Naive thymus-derived CD8-positive, alpha-beta T cell (primary cell): Measurements from ENCODE around the gene NKTR. TPM values are rescaled to one million over a fixed set of nuclear protein-coding genes. Genes with fewer than 3 reads are reported as not detected.

Experiments
- ATAC-seq, 2 donors: fragments of 150-1000 bp; cut with Tn5 transposase in 1 of 2; sonication (Bioruptor Pico), chemical (Tn5 transposase) in 1 of 2; 1 replicate in 1 of 2; 2 replicates in 1 of 2; pipeline ENCODE4 v1.10.0; 2021; ENCODE audit warnings: mild to moderate bottlenecking in 2 of 2, moderate library complexity in 2 of 2
- POLR2A ChIA-PET: fragments of 350-600 bp; sonication (Branson Sonifier 250); formaldehyde crosslinking; loops from one replicate; lab custom pipeline; 2021; ENCODE audit warnings: antibody characterized with exemption; lab: Charles Lee
- DNase-seq, 10 donors: peaks; one replicate each; pipeline versions ENCODE4 v3.0.0 to v3.0.0-alpha.2; 2020 to 2022
- H3K27ac Mint-ChIP-seq, 10 donors: one replicate each; pipeline ENCODE4 v1.8.0; 2020 to 2022; ENCODE audit warnings: mild to moderate bottlenecking in 10 of 10, mixed read lengths in 10 of 10, moderate library complexity in 4 of 10, inconsistent platforms in 1 of 10
- H3K27me3 Mint-ChIP-seq, 5 donors: one replicate each; pipeline ENCODE4 v1.8.0; 2021 to 2022; ENCODE audit warnings: mixed read lengths in 5 of 5
- H3K36me3 Mint-ChIP-seq, 3 donors: one replicate each; pipeline ENCODE4 v1.8.0; 2020 to 2022; ENCODE audit warnings: mixed read lengths in 3 of 3, mild to moderate bottlenecking in 2 of 3, inconsistent platforms in 1 of 3
- H3K4me1 Mint-ChIP-seq, 4 donors: one replicate each; pipeline ENCODE4 v1.8.0; 2021 to 2022; ENCODE audit warnings: mixed read lengths in 4 of 4
- H3K4me3 Mint-ChIP-seq, 10 donors: one replicate each; pipeline ENCODE4 v1.8.0; 2020 to 2022; ENCODE audit warnings: mild to moderate bottlenecking in 10 of 10, mixed read lengths in 10 of 10, moderate library complexity in 6 of 10, inconsistent platforms in 1 of 10
- H3K9me3 Mint-ChIP-seq, 9 donors: one replicate each; pipeline ENCODE4 v1.8.0; 2020 to 2022; ENCODE audit warnings: mixed read lengths in 9 of 9, mild to moderate bottlenecking in 3 of 9, inconsistent platforms in 1 of 9, moderate library complexity in 1 of 9
- polyA plus RNA-seq, 3 donors: library from polyadenylated mRNA; unstranded; fragments of 300-500 nt; fragmentation: Illumina TruSeq; gene quantifications; one replicate each; pipeline ENCODE4 v1.2.3, GENCODE V29; 2021
- total RNA-seq, 8 experiments: library from RNA in 2 of 8; stranded (reverse) in 2 of 8; gene quantifications; one replicate each; pipeline ENCODE4 v1.2.3 and lab custom pipeline; 2021 to 2026

Gene NKTR
- total and polyA plus RNA-seq, 5 experiments from 2014 or later = 9.5 to 254 (median 14.3) TPM

DNA sequence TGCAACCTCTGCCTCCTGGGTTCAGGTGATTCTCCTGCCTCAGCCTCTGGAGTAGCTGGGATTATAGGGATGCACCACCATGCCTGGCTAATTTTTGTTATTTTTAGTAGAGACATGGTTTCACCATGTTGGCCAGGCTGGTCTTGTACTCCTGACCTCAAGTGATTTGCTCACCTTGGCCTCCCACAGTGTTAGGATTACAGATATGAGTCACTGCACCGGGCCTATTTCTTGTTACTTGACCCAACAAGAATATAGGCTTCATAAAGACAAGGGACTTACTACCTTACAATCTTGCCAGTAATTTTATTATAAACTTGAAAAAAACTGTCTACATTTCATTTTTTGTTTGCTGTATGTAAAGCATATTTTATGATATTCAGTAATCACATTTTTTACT is 31.7 kb downstream of the NKTR start:
- peak overlapping the region in 4 of 10 donors; percentile 8 to 84 (median 47) for H3K27ac Mint-ChIP-seq
- H3K4me1 Mint-ChIP-seq = peaks cover 0 to 5% (median 2%) of the 10 kb centered on the region in 4 donors
- DNase-seq (no peak), ATAC-seq (no peak)
- no peaks in the 10 kb centered on the region for H3K27me3 Mint-ChIP-seq
- peaks cover 5 to 65% (median 25%) of the 10 kb centered on the region in 3 donors for H3K36me3 Mint-ChIP-seq
- POLR2A ChIA-PET = no interaction called here
- H3K9me3 Mint-ChIP-seq = no peaks in the 10 kb centered on the region
- no peak overlapping the region for H3K4me3 Mint-ChIP-seq

GRCh38 chr3:42633544-42633943 is 33.1 kb downstream of the NKTR start:
- peak overlapping the region in 4 of 10 donors; percentile 2 to 85 (median 26) for H3K27ac Mint-ChIP-seq
- ATAC-seq (no peak), DNase-seq (no peak)
- peaks cover 5 to 54% (median 25%) of the 10 kb centered on the region in 3 donors for H3K36me3 Mint-ChIP-seq
- no peaks in the 10 kb centered on the region for H3K27me3 Mint-ChIP-seq
- H3K9me3 Mint-ChIP-seq = no peaks in the 10 kb centered on the region
- POLR2A ChIA-PET = no interaction called here
- no peak overlapping the region for H3K4me3 Mint-ChIP-seq
- H3K4me1 Mint-ChIP-seq = peaks cover 0 to 5% (median 2%) of the 10 kb centered on the region in 4 donors

DNA sequence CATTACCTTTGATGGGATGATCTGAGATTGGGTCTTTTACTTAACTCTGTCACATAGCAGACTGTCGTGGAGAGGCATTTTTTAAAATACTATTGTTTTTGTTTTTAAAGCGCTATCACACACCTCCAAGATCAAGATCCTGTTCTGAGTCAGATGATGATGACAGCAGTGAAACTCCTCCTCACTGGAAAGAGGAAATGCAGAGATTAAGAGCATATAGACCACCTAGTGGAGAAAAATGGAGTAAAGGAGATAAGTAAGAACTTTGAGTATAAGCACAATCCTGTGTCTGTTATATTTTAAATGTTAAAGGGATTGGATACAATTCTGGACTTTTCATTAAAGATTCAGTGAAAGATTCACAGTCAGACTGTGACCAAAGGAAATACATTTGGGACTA is 34.6 kb downstream of the NKTR start:
- H3K4me1 Mint-ChIP-seq = peaks cover 0 to 5% (median 2%) of the 10 kb centered on the region in 4 donors
- H3K36me3 Mint-ChIP-seq = peaks cover 5 to 47% (median 25%) of the 10 kb centered on the region in 3 donors
- no peaks in the 10 kb centered on the region for H3K27me3 Mint-ChIP-seq
- H3K27ac Mint-ChIP-seq = peak overlapping the region in 4 of 10 donors; percentile 40 to 70 (median 56)
- H3K4me3 Mint-ChIP-seq = no peak overlapping the region
- DNase-seq = no peak
- H3K9me3 Mint-ChIP-seq = no peaks in the 10 kb centered on the region
- POLR2A ChIA-PET = no interaction called here
- ATAC-seq = peak in 1 of 2 donors; percentile 63

- no peaks in the 10 kb centered on the region for H3K27me3 Mint-ChIP-seq
- H3K27ac Mint-ChIP-seq = no peak overlapping the region
- no peak overlapping the region for H3K4me3 Mint-ChIP-seq
- H3K36me3 Mint-ChIP-seq = peaks cover 5 to 29% (median 22%) of the 10 kb centered on the region in 3 donors
- ATAC-seq (no peak), DNase-seq (no peak)
- H3K9me3 Mint-ChIP-seq = no peaks in the 10 kb centered on the region
- POLR2A ChIA-PET = no interaction called here
- H3K4me1 Mint-ChIP-seq = peaks cover 5 to 12% (median 5%) of the 10 kb centered on the region in 4 donors
Measured at GRCh38 chr3:42637001-42637400, 36.5 kb downstream of the NKTR start.

DNA sequence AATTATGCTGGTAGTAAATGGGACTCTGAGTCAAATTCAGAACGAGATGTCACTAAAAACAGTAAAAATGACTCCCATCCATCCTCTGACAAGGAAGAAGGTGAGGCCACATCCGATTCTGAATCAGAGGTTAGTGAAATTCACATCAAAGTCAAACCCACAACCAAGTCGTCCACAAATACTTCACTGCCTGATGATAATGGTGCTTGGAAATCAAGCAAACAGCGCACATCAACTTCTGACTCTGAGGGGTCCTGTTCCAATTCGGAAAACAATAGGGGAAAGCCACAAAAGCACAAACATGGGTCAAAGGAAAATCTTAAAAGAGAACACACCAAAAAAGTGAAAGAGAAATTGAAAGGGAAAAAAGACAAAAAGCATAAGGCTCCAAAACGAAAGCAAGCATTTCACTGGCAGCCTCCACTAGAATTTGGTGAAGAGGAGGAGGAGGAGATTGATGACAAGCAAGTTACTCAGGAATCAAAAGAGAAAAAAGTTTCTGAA is 37.9 kb downstream of the NKTR start:
- Mint-ChIP-seq H3K4me1 (peaks cover 5 to 12% (median 5%) of the 10 kb centered on the region in 4 donors), H3K4me3 (no peak overlapping the region), H3K27ac (no peak overlapping the region), H3K36me3 (peaks cover 5 to 29% (median 23%) of the 10 kb centered on the region in 3 donors), H3K27me3 (no peaks in the 10 kb centered on the region), H3K9me3 (no peaks in the 10 kb centered on the region)
- peak in 3 of 10 donors; percentile 21 to 35 (median 23) for DNase-seq
- ATAC-seq = peak; percentile 53 to 57
- POLR2A ChIA-PET = no interaction called here

- Mint-ChIP-seq H3K27me3 (no peaks in the 10 kb centered on the region), H3K4me3 (no peak overlapping the region), H3K27ac (peak overlapping the region in 3 of 10 donors; percentile 13 to 49 (median 31)), H3K4me1 (peaks cover 0 to 10% (median 5%) of the 10 kb centered on the region in 4 donors), H3K36me3 (peaks cover 0 to 26% (median 20%) of the 10 kb centered on the region in 3 donors), H3K9me3 (no peaks in the 10 kb centered on the region)
- no peak for DNase-seq
- ATAC-seq = no peak
- POLR2A ChIA-PET = no interaction called here
Measured at GRCh38 chr3:42639192-42639591, 38.7 kb downstream of the NKTR start.

DNA sequence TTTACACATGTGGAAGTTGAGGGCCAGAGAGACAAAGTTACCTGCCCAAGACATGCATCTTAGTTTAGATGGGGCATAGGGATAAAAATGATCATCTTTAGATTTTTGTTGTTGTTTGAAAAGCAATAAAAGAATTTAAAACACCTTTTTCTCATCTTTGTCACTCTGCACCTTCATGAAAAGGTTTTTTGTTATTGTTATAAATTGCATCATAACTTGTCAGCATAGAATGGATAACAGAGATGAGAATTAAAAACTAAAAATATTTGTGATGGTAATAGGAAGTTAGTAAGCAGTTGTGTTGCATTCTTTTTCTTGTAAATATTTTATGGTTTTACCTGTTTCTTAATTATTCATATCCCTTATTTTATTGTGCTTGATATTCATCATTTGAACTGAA is 39.6 kb downstream of the NKTR start:
- POLR2A ChIA-PET = no interaction called here
- Mint-ChIP-seq H3K27me3 (no peaks in the 10 kb centered on the region), H3K9me3 (no peaks in the 10 kb centered on the region), H3K4me3 (no peak overlapping the region), H3K4me1 (peaks cover 0 to 10% (median 7%) of the 10 kb centered on the region in 4 donors), H3K27ac (peak overlapping the region in 3 of 10 donors; percentile 57 to 75 (median 66)), H3K36me3 (peaks cover 0 to 29% (median 19%) of the 10 kb centered on the region in 3 donors)
- DNase-seq = no peak
- no peak for ATAC-seq

DNA sequence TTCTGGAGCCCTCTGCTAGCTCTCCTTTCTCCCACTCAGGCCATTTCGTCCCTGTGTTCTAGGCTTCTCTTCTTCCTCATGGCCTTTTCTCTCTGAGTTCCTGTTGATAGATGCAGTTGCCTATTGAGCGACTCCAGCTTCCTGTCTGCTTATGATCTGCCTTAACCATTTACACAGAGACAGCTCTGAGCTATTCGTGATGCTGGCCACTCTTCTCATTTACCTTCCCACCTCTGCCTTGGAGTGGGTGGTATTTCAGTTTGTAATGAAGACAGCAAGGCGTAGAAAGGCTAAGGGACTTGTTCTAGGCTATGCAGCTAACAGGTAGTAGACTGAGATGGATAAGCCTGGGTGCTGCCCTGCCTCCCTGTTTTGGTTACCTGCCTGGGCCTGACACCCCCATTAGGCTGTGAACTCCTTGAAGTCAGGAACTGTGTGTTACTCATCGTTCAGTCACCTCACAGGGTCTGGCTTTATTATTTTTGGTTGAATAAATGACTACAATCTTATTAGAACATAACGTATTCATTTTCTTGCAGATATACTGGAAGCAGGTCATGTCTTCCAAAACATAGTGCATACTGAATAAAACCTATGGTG is 40.4 kb downstream of the NKTR start:
- no peak for ATAC-seq
- peaks cover 0 to 35% (median 17%) of the 10 kb centered on the region in 3 donors for H3K36me3 Mint-ChIP-seq
- no peaks in the 10 kb centered on the region for H3K9me3 Mint-ChIP-seq
- H3K27me3 Mint-ChIP-seq = no peaks in the 10 kb centered on the region
- H3K4me3 Mint-ChIP-seq = peak overlapping the region in 2 of 10 donors; percentile 16 to 21
- H3K27ac Mint-ChIP-seq = peak overlapping the region; percentile 12 to 86 (median 70)
- DNase-seq = no peak
- peaks cover 0 to 10% (median 7%) of the 10 kb centered on the region in 4 donors for H3K4me1 Mint-ChIP-seq
- POLR2A ChIA-PET = interaction anchor here (0.7 kb wide), 1 partner anchor 12 kb away, joined by 3 read pairs; no protein-coding TSS in a partner anchor

DNA sequence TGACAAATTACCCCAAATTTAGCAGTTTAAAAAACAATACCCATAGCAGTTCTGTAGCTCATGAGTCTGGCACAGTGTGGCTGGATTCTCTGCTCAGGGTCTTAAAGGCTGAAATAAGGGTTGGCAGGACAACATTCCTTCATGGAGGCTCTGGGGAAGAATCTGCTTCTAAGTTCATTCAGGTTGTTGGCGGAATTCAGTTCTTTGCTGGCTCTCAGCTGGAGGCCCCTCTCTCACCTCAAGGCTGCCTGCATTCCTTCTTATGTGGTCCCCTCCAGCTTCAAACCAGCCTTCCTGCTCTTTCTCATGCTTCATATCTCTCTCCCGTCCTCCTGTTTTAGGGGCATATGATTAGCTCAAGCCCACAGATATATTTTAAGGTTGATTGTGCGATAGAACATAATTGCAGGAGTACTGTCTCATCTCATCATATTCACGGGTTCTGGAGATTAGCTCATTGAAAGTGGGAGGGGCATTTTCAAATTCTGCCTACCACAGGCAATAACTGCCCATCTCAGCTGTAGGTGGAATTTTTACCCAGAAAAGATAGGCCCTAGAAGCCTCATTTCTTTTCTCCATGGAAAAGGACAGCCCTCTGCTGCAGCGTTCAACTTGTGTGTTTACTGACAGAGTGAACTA is 47.5 kb downstream of the NKTR start:
- peaks cover 0 to 57% (median 12%) of the 10 kb centered on the region in 3 donors for H3K36me3 Mint-ChIP-seq
- no peak for ATAC-seq
- POLR2A ChIA-PET = no interaction called here
- H3K27me3 Mint-ChIP-seq = no peaks in the 10 kb centered on the region
- H3K9me3 Mint-ChIP-seq = no peaks in the 10 kb centered on the region
- H3K4me3 Mint-ChIP-seq = no peak overlapping the region
- no peak for DNase-seq
- H3K27ac Mint-ChIP-seq = peak overlapping the region in 6 of 10 donors; percentile 13 to 79 (median 66)
- H3K4me1 Mint-ChIP-seq = peaks cover 4 to 20% (median 11%) of the 10 kb centered on the region in 4 donors

DNA sequence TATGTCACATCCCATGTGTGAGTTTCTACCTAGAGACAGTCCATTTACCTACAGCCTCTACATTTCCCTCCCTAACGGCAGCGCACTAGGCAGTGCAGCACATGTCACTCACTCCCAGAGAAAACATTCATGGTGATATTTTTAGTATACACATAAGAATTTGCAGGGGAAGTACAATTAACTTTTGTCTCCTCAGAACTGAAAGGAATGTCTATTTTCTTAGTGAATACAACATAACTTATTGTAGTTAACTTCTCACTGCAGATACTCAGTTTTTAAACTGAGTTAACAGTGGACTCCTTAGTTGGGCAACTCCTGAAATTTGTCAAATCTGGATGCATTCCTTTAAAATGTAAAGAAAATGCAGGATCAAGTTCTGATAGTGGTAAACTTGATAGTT is 48.5 kb downstream of the NKTR start:
- peak overlapping the region in 9 of 10 donors; percentile 27 to 70 (median 61) for H3K27ac Mint-ChIP-seq
- POLR2A ChIA-PET = no interaction called here
- H3K36me3 Mint-ChIP-seq = peaks cover 0 to 47% (median 3%) of the 10 kb centered on the region in 3 donors
- H3K27me3 Mint-ChIP-seq = no peaks in the 10 kb centered on the region
- no peak overlapping the region for H3K4me3 Mint-ChIP-seq
- ATAC-seq = no peak
- no peak for DNase-seq
- H3K4me1 Mint-ChIP-seq = peaks cover 11 to 27% (median 14%) of the 10 kb centered on the region in 4 donors
- no peaks in the 10 kb centered on the region for H3K9me3 Mint-ChIP-seq

- H3K36me3 Mint-ChIP-seq = peaks cover 0 to 42% (median 2%) of the 10 kb centered on the region in 3 donors
- peaks cover 11 to 27% (median 12%) of the 10 kb centered on the region in 4 donors for H3K4me1 Mint-ChIP-seq
- ATAC-seq (no peak), DNase-seq (no peak)
- no peaks in the 10 kb centered on the region for H3K9me3 Mint-ChIP-seq
- H3K4me3 Mint-ChIP-seq = no peak overlapping the region
- POLR2A ChIA-PET = no interaction called here
- peak overlapping the region in 5 of 10 donors; percentile 14 to 75 (median 57) for H3K27ac Mint-ChIP-seq
- H3K27me3 Mint-ChIP-seq = no peaks in the 10 kb centered on the region
Measured at GRCh38 chr3:42649783-42650182, 49.3 kb downstream of the NKTR start.

GRCh38 chr3:42651248-42652091 is 51.0 kb downstream of the NKTR start:
- no peak for ATAC-seq
- Mint-ChIP-seq H3K9me3 (no peaks in the 10 kb centered on the region), H3K27me3 (no peaks in the 10 kb centered on the region), H3K4me1 (peaks cover 11 to 34% (median 14%) of the 10 kb centered on the region in 4 donors), H3K36me3 (peaks cover 0 to 26% (median 0%) of the 10 kb centered on the region in 3 donors), H3K4me3 (peak overlapping the region in 2 of 10 donors; percentile 22 to 48), H3K27ac (peak overlapping the region in 4 of 10 donors; percentile 12 to 65 (median 30))
- POLR2A ChIA-PET = interaction anchor here (1.5 kb wide), 1 partner anchor 10 kb away, joined by 3 read pairs; no protein-coding TSS in a partner anchor
- no peak for DNase-seq
